Measurements from ENCODE around the gene CYBA. TPM values are rescaled to one million over a fixed set of nuclear protein-coding genes. Genes with fewer than 3 reads are reported as not detected.
A peak's percentile ranks its signal among the peaks of the same experiment; 100 is the strongest.

CYBA gene
- total and polyA plus RNA-seq, 10 of the 15 experiments (the other 5 are each of a cell fraction or from before 2014, with no cell fraction given), result 0.55 to 598 (median 258) TPM

- CTCF ChIA-PET, result interaction anchor here (1.1 to 2.0 kb wide), 6 partner anchors 14 to 51 kb away, joined by 3 to 7 read pairs (median 4); no protein-coding TSS in a partner anchor
- no peaks in the 10 kb centered on the region for H3K79me2 ChIP-seq (ENCODE audit: control insufficient read depth, insufficient read depth, low read length)
- peak; percentile 92 for FAIRE-seq
- POLR2A ChIA-PET, result interaction anchor here (0.8 to 1.5 kb wide), 3 partner anchors 11 to 24 kb away, joined by 4 read pairs; partner anchors contain the start of gene MVD
- H3K36me3 ChIP-seq (ENCODE audit: control insufficient read depth in 2 of 2, insufficient read depth in 2 of 2, low read length in 1 of 2), result no peaks in the 10 kb centered on the region
- peak within 1 kb of the TSS; percentile 52; the same call in 1 of the 2 replicates for H3K9ac ChIP-seq (ENCODE audit: control insufficient read depth, insufficient read depth, low read length)
- H3K27me3 ChIP-seq (replicated peaks in 1 of 2; ENCODE audit: control insufficient read depth in 2 of 2, insufficient read depth in 2 of 2, low read length in 1 of 2), result no peaks in the 10 kb centered on the region; a peak in 1 of 4 replicates
- RAD21 ChIA-PET (ENCODE audit: unreplicated experiment), result no interaction called here
- peak within 1 kb of the TSS; percentile 61 for H2AFZ ChIP-seq (ENCODE audit: control insufficient read depth, low read depth, low read length)
- H3K9me3 ChIP-seq (replicated peaks; ENCODE audit: control insufficient read depth, insufficient read depth, low read length), result no peaks in the 10 kb centered on the region
- peaks cover 31% of the 10 kb centered on the region for H3K4me1 ChIP-seq (ENCODE audit: control insufficient read depth, insufficient read depth, low read length)
- intact Hi-C loops (cut with micrococcal nuclease; ENCODE audit: unreplicated experiment) (no loop called here), in situ Hi-C loops (cut with MboI) (no loop called here)
- no peaks in the 10 kb centered on the region for H4K20me1 ChIP-seq (ENCODE audit: control insufficient read depth, insufficient read depth)
- WGBS (ENCODE audit: insufficient coverage, insufficient replicate concordance, low lambda C conversion rate, missing lambda C conversion rate), result 19% methylated on average over 27 of the region's 65 CpGs
- peak within 1 kb of the TSS; percentile 92 for H3K4me2 ChIP-seq (ENCODE audit: control insufficient read depth, insufficient read depth)
- peak within 1 kb of the TSS; percentile 98 for H3K4me3 ChIP-seq
- H3K27ac ChIP-seq (ENCODE audit: control insufficient read depth, insufficient read depth), result no peak within 1 kb of the TSS
- no peak for DNase-seq (ENCODE audit: low read depth, low spot score)
- SMC1A ChIA-PET (ENCODE audit: uncharacterized antibody, unreplicated experiment), result interaction anchor here (1.0 kb wide), 1 partner anchor 21 kb away, joined by 3 read pairs; no protein-coding TSS in a partner anchor
- ATAC-seq, result peak; percentile 84
- BruUV-seq (replicated peaks), result no TSS peak
- TF ChIP-seq HDAC6 (IDR thresholded peaks at IDR 0.05; ENCODE audit: unreplicated experiment) (no peak), BRCA1 (IDR thresholded peaks at IDR 0.05; ENCODE audit: low read depth, low read length) (no peak), IKZF1 (conservative IDR thresholded peaks at IDR 0.05) (peak; percentile 72), POLR2A (IDR thresholded peaks at IDR 0.05; ENCODE audit: low read depth, low read length) (peak; percentile 51; the same call in 1 of the 2 replicates), JUND (IDR thresholded peaks at IDR 0.05; ENCODE audit: low read depth, low read length) (no peak), CBFB (IDR thresholded peaks at IDR 0.05; ENCODE audit: low read depth) (no peak), SP1 (IDR thresholded peaks at IDR 0.05; ENCODE audit: low read depth, low read length) (peak; percentile 48), GATAD2B (conservative IDR thresholded peaks at IDR 0.05; ENCODE audit: low read depth) (peak; percentile 68), CREM (IDR thresholded peaks at IDR 0.05; ENCODE audit: low read depth) (no peak), CEBPB (IDR thresholded peaks at IDR 0.05; ENCODE audit: borderline replicate concordance in 1 of 2, low read depth in 2 of 2, low read length in 2 of 2) (no peak), BACH1 (IDR thresholded peaks at IDR 0.05; ENCODE audit: borderline replicate concordance) (peak; percentile 34; the same call in 1 of the 2 replicates), NFYB (IDR thresholded peaks at IDR 0.05; ENCODE audit: insufficient read depth, low read depth, low read length) (peak; percentile 44; the same call in 1 of the 2 replicates), PML (IDR thresholded peaks at IDR 0.05; ENCODE audit: low read length) (no peak), DPF2 (IDR thresholded peaks at IDR 0.05) (0 out of 2 replicates have a peak, but pooled peaks have one; percentile 56), YY1 (IDR thresholded peaks at IDR 0.05; ENCODE audit: low read depth, low read length) (no peak), RBBP5 (conservative IDR thresholded peaks at IDR 0.05) (no peak), PAX5 (IDR thresholded peaks at IDR 0.05; ENCODE audit: borderline replicate concordance, low read depth, low read length) (peak; percentile 37; the same call in 1 of the 2 replicates), RELA (IDR thresholded peaks at IDR 0.05; ENCODE audit: borderline replicate concordance, partially characterized antibody) (no peak), CBX5 (IDR thresholded peaks at IDR 0.05; ENCODE audit: low read depth) (no peak), MEF2B (IDR thresholded peaks at IDR 0.05; ENCODE audit: partially characterized antibody, poor library complexity, severe bottlenecking) (peak; percentile 59), SPI1 (IDR thresholded peaks at IDR 0.05; ENCODE audit: borderline replicate concordance, insufficient read depth, low read depth, low read length) (peak; percentile 27; the same call in 1 of the 2 replicates), ZNF384 (IDR thresholded peaks at IDR 0.05; ENCODE audit: borderline replicate concordance, low read depth, low read length) (no peak)
- TF ChIP-seq, protein P1, sequence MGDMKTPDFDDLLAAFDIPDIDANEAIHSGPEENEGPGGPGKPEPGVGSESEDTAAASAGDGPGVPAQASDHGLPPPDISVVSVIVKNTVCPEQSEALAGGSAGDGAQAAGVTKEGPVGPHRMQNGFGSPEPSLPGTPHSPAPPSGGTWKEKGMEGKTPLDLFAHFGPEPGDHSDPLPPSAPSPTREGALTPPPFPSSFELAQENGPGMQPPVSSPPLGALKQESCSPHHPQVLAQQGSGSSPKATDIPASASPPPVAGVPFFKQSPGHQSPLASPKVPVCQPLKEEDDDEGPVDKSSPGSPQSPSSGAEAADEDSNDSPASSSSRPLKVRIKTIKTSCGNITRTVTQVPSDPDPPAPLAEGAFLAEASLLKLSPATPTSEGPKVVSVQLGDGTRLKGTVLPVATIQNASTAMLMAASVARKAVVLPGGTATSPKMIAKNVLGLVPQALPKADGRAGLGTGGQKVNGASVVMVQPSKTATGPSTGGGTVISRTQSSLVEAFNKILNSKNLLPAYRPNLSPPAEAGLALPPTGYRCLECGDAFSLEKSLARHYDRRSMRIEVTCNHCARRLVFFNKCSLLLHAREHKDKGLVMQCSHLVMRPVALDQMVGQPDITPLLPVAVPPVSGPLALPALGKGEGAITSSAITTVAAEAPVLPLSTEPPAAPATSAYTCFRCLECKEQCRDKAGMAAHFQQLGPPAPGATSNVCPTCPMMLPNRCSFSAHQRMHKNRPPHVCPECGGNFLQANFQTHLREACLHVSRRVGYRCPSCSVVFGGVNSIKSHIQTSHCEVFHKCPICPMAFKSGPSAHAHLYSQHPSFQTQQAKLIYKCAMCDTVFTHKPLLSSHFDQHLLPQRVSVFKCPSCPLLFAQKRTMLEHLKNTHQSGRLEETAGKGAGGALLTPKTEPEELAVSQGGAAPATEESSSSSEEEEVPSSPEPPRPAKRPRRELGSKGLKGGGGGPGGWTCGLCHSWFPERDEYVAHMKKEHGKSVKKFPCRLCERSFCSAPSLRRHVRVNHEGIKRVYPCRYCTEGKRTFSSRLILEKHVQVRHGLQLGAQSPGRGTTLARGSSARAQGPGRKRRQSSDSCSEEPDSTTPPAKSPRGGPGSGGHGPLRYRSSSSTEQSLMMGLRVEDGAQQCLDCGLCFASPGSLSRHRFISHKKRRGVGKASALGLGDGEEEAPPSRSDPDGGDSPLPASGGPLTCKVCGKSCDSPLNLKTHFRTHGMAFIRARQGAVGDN (IDR thresholded peaks at IDR 0.05), result peak; percentile 55; the same call in 1 of the 2 replicates
Measured at GRCh38 chr16:88686439-88687253, 35.8 kb upstream of the CYBA start, which contains the start of gene SNAI3. Gene SNAI3 (minus strand): TSS chr16:88686507. CDS start chr16:88686406, 101 bp downstream.

Measured in GM12878 (cell line).